GM06990 (cell line): Measurements from ENCODE around the gene CARHSP1.

ENCODE experiments used
- DNase-seq: peaks from one replicate; pipeline ENCODE4 v3.0.0-alpha.2; 2011; ENCODE audit not compliant: insufficient read length; ENCODE audit errors: extremely low read depth
- H3K27me3 ChIP-seq: replicated peaks from 2 replicates; pipeline ENCODE4 v1.6.0; 2011; ENCODE audit warnings: low read length; ENCODE audit not compliant: control insufficient read depth, insufficient read depth
- H3K36me3 ChIP-seq: 2 replicates; pipeline ENCODE4 v1.5.1; 2011; ENCODE audit warnings: low read length; ENCODE audit not compliant: control insufficient read depth, insufficient read depth
- H3K4me3 ChIP-seq: replicated peaks from 2 replicates; pipeline ENCODE4 v1.5.1; 2011; ENCODE audit warnings: low read depth, mild to moderate bottlenecking, control low read depth, low read length
- CTCF ChIP-seq: IDR thresholded peaks from 2 replicates; pipeline ENCODE4 v1.5.1; 2011; ENCODE audit warnings: low read length, control low read depth, mild to moderate bottlenecking, inconsistent platforms; ENCODE audit not compliant: insufficient read depth, poor library complexity, severe bottlenecking

Gene CARHSP1

GRCh38 chr16:8912793-8913192 lies 44.0 kb upstream of the CARHSP1 start:
- DNase-seq: no peak
- TF ChIP-seq CTCF: no peak
- Histone ChIP-seq H3K36me3 (peaks cover 31% of the 10 kb centered on the region), H3K4me3 (no peak overlapping the region), H3K27me3 (no peaks in the 10 kb centered on the region)

DNA sequence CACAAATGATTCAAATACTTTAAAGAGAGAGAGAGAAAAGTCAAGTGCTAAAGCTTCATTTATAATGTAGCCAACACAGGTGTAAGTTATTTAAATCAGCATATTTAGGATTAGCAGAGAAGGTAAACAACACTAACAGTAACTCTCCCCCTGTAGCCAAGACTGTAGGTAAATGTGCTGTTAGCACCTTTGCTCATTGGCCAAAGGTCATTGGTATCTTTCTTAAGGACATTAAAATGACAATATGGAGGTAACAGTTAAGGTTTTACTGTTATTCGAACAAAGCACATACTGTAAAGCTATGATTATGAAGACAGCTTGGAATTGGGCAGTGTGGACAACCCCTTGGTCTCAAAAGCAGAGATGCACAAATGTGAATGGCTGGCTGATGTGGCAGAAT lies 42.0 kb upstream of the CARHSP1 start:
- TF ChIP-seq CTCF: no peak
- Histone ChIP-seq H3K4me3 (no peak overlapping the region), H3K27me3 (no peaks in the 10 kb centered on the region), H3K36me3 (peaks cover 35% of the 10 kb centered on the region)
- no peak for DNase-seq

DNA sequence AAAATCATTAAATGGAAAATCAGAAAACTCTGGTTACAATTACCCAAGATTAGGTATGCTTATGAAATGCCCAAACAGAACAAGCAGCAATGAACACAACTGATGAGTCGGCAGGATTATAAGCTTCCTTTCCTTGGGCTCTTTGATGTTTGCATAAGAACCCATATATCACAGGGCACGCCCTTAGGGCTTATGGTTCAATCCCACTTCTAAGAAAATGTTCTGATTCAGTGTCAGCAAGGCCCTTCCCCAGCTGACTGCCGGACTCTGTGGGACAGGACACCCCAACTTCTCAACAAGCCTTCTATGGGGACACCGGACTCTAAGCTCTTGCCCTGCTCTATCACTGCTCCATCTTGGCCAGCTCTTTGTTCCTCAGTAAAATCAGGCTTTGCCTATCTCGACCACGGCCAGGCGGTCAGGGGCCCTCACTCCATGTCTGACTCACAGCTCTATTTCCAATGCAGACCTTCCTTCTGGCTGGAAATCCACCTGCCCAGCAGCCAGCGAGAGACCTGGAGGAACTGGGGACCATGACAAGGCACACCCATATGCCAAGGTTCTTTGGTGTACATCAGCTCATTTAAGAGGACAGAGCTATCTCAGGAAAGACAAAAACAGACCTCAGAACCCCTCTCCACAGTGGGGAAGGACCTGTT lies 40.1 kb upstream of the CARHSP1 start:
- TF ChIP-seq CTCF: no peak

DNA sequence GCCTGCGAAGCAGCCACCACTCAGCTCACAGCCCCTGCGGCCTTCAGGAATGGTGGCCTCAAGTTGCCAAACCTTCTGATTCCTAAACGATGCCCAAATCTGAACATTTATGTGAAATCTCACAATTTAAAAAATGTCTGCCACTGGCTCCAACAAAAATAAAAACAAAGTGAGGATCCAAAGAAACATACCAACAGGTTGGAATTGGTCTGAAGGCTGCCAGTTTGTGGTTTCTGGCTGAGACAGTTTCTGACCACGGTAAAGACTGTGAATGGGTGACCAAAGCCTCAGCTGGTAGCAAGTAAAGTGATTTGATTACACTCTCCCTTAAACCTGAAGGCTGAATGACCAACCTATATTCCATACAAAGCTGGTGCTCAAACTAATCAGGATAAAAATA lies 38.3 kb upstream of the CARHSP1 start:
- no peak for TF ChIP-seq CTCF
- Histone ChIP-seq H3K36me3 (peaks cover 38% of the 10 kb centered on the region), H3K4me3 (no peak overlapping the region), H3K27me3 (no peaks in the 10 kb centered on the region)
- no peak for DNase-seq

More for the DNA sequence above, 40.1 kb upstream of the CARHSP1 start:
- Histone ChIP-seq H3K4me3 (no peak overlapping the region), H3K36me3 (peaks cover 37% of the 10 kb centered on the region), H3K27me3 (no peaks in the 10 kb centered on the region)
- no peak for DNase-seq

GRCh38 chr16:8905795-8906591 lies 37.2 kb upstream of the CARHSP1 start:
- no peaks in the 10 kb centered on the region for H3K27me3 ChIP-seq
- TF ChIP-seq CTCF: peak; percentile 23
- peaks cover 38% of the 10 kb centered on the region for H3K36me3 ChIP-seq
- DNase-seq: no peak
- H3K4me3 ChIP-seq: no peak overlapping the region
